Body of pancreas (tissue), 4 donors: ENCODE results near the gene ADK. TPM values are rescaled to one million over a fixed set of nuclear protein-coding genes. Genes with fewer than 3 reads are reported as not detected.
A peak's percentile ranks its signal among the peaks of the same experiment; 100 is the strongest.
"Not testable (repeated sequence)": the region's sequence is repeated elsewhere in the genome, so short reads cannot be mapped to it uniquely, and the experiment has no call there.

Experiments
- ATAC-seq: fragments of 150-250 bp; one replicate; pipeline ENCODE4 v1.9.1; 2016
- DNase-seq, 4 donors: peaks; one replicate each; pipeline ENCODE4 v3.0.0-alpha.2; 2019
- H3K27ac ChIP-seq, 4 donors: fragments of 200-600 bp; sonication (generic); 1 replicate in 3 of 4; 2 replicates in 1 of 4; pipeline versions ENCODE4 v1.5.1 to v1.6.1; 2016 to 2019; ENCODE audit warnings: mild to moderate bottlenecking in 1 of 4, mixed read lengths in 1 of 4, moderate library complexity in 1 of 4
- H3K27me3 ChIP-seq, 2 donors: fragments of 200-600 bp; sonication (generic); one replicate each; pipeline ENCODE4 v1.6.0; 2016; ENCODE audit warnings: mild to moderate bottlenecking in 1 of 2
- H3K36me3 ChIP-seq, 2 donors: fragments of 200-600 bp; sonication (generic); replicated peaks in 1 of 2; 2 replicates each; pipeline ENCODE4 v1.5.1; 2016; ENCODE audit warnings: low read depth in 2 of 2; ENCODE audit not compliant: insufficient read depth in 1 of 2
- H3K4me1 ChIP-seq: fragments of 200-600 bp; sonication (generic); one replicate; pipeline ENCODE4 v1.6.0; 2016
- H3K4me3 ChIP-seq, 2 donors: fragments of 200-600 bp; sonication (generic); 1 replicate in 1 of 2; 2 replicates in 1 of 2; pipeline ENCODE4 v1.5.1; 2016 to 2019
- H3K9me3 ChIP-seq, 3 donors: fragments of 200-600 bp; sonication (generic); 1 replicate in 2 of 3; 2 replicates in 1 of 3; pipeline ENCODE4 v1.5.1; 2016
- CTCF ChIP-seq, 7 experiments: fragments of 450-650 bp in 4 of 7; fragments of 200-600 bp in 3 of 7; sonication (generic) in 3 of 7; IDR thresholded peaks; one replicate each; pipeline ENCODE4 v1.5.1; 2016 to 2019; ENCODE audit warnings: antibody characterized with exemption in 7 of 7
- POLR2A ChIP-seq, 3 donors: fragments of 450-650 bp; IDR thresholded peaks; one replicate each; pipeline ENCODE4 v1.6.1; 2016; ENCODE audit warnings: antibody characterized with exemption in 3 of 3, mild to moderate bottlenecking in 2 of 3
- WGBS, 2 donors: methylation state at CpG; one replicate each; pipeline ENCODE4 v1.1.5; 2017; 5-methylcytosine and 5-hydroxymethylcytosine counted together
- intact Hi-C: fragments of 100-400 bp; cut with DNase I; formaldehyde crosslinking; loops from one replicate; pipeline ENCODE4 v1.15.1; 2023
- total RNA-seq, 2 donors: library from RNA; depleted of rRNA; stranded (reverse); fragments of >200 nt; gene quantifications; one replicate each; pipeline ENCODE4 v1.1.0, GENCODE V29; 2016

The ADK gene
- total RNA-seq, 2 donors from 2014 or later = 12.9 to 18.7 TPM

GRCh38 chr10:74139981-74140380, 11.0 kb upstream of the ADK start:
- no peak for DNase-seq
- no peaks in the 10 kb centered on the region for H3K9me3 ChIP-seq
- peaks cover 10% of the 10 kb centered on the region for H3K4me1 ChIP-seq
- no peak overlapping the region for H3K4me3 ChIP-seq
- H3K36me3 ChIP-seq = peaks cover 4 to 20% of the 10 kb centered on the region in 2 donors
- no peak overlapping the region for H3K27ac ChIP-seq
- TF ChIP-seq CTCF (IDR thresholded peaks at IDR 0.05) (no peak), POLR2A (IDR thresholded peaks at IDR 0.05) (no peak)
- intact Hi-C loops = no loop called here
- WGBS, 2 donors = 95 to 97% methylated on average over 9 to 15 of the region's 18 CpGs
- ATAC-seq = no peak
- H3K27me3 ChIP-seq = no peaks in the 10 kb centered on the region

GRCh38 chr10:74140553-74140952, 10.5 kb upstream of the ADK start:
- no peak for ATAC-seq
- intact Hi-C loops = no loop called here
- H3K9me3 ChIP-seq = no peaks in the 10 kb centered on the region
- no peak for DNase-seq
- no peaks in the 10 kb centered on the region for H3K27me3 ChIP-seq
- TF ChIP-seq POLR2A (IDR thresholded peaks at IDR 0.05) (no peak), CTCF (IDR thresholded peaks at IDR 0.05) (no peak)
- H3K4me3 ChIP-seq = no peak overlapping the region
- H3K27ac ChIP-seq = no peak overlapping the region
- H3K36me3 ChIP-seq = peaks cover 4 to 20% of the 10 kb centered on the region in 2 donors
- 19 to 22% methylated on average over 2 of the region's 2 CpGs for WGBS, 2 donors
- peaks cover 12% of the 10 kb centered on the region for H3K4me1 ChIP-seq

GRCh38 chr10:74145133-74145532, 5.9 kb upstream of the ADK start:
- Histone ChIP-seq H3K4me3 (no peak overlapping the region), H3K27me3 (no peaks in the 10 kb centered on the region), H3K27ac (no peak overlapping the region), H3K9me3 (no peaks in the 10 kb centered on the region), H3K36me3 (no peaks in the 10 kb centered on the region), H3K4me1 (peaks cover 24% of the 10 kb centered on the region)
- ATAC-seq (peak; percentile 18), DNase-seq (no peak)
- TF ChIP-seq POLR2A (IDR thresholded peaks at IDR 0.05) = no peak
- 13 to 21% methylated on average over 2 of the region's 2 CpGs for WGBS, 2 donors
- intact Hi-C loops = no loop called here

GRCh38 chr10:74146980-74147379, 4.0 kb upstream of the ADK start:
- DNase-seq, intact Hi-C loops, ATAC-seq, H3K9me3 ChIP-seq, H3K27ac ChIP-seq, H3K4me3 ChIP-seq, H3K36me3 ChIP-seq, H3K27me3 ChIP-seq: not testable (repeated sequence)
- WGBS, 2 donors = 94 to 97% methylated on average over 10 of the region's 10 CpGs
- H3K4me1 ChIP-seq = peaks cover 28% of the 10 kb centered on the region

- intact Hi-C loops = no loop called here
- peak; percentile 82 to 90 (median 88) for DNase-seq
- H3K36me3 ChIP-seq = no peaks in the 10 kb centered on the region
- no peaks in the 10 kb centered on the region for H3K27me3 ChIP-seq
- peak in 1 of 3 donors; percentile 24 for TF ChIP-seq POLR2A (IDR thresholded peaks at IDR 0.05)
- peak in 1 of 7 experiments; percentile 13 for TF ChIP-seq CTCF (IDR thresholded peaks at IDR 0.05)
- peaks cover 36% of the 10 kb centered on the region for H3K4me1 ChIP-seq
- H3K27ac ChIP-seq = peak within 1 kb of the TSS; percentile 87 to 98 (median 91)
- 1% methylated on average over 21 to 32 of the region's 32 CpGs for WGBS, 2 donors
- H3K9me3 ChIP-seq = no peaks in the 10 kb centered on the region
- peak; percentile 75 for ATAC-seq
- peak within 1 kb of the TSS; percentile 61 to 75 for H3K4me3 ChIP-seq
Measured at GRCh38 chr10:74150204-74150989, 624 bp upstream of the ADK start, which contains the start of gene AP3M1. AP3M1 (minus strand) TSS chr10:74150828; CDS start chr10:74138379, 12,449 bp downstream.
